ENCODE measurements around the gene CSRP1. TPM values are rescaled to one million over a fixed set of nuclear protein-coding genes. Genes with fewer than 3 reads are reported as not detected.
A peak's percentile ranks its signal among the peaks of the same experiment; 100 is the strongest.
"Not testable (repeated sequence)": the region's sequence is repeated elsewhere in the genome, so short reads cannot be mapped to it uniquely, and the experiment has no call there.

CSRP1 gene
- total and polyA plus RNA-seq, 4 donors, result 599 to 1,490 (median 771) TPM

DNA sequence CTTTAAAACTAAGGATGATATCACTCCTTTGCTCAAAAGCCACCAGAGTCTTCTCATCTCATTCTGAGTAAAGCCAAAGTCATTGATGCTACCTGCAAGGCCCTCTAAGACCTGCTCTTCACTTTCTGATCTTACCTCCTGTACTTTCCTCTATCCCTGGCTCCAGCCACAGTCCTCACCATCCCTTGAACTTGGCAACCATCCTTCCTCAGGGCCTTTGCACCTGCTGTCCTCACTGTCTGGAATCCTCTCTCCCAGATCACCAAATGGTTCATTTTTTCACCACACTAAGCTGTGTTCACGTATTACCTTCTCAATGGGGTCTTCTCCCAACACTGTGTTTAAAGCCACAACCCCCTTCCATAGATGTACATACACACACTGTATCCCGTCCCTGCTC lies 33.6 kb downstream of the CSRP1 start:
- DNase-seq, result no peak
- no peak overlapping the region for H3K4me3 ChIP-seq (ENCODE audit: low read length in 2 of 2)
- WGBS, 2 donors, result 94 to 97% methylated on average over 2 of the region's 2 CpGs
- ATAC-seq (ENCODE audit: low FRiP score), result no peak
- no peaks in the 10 kb centered on the region for H3K4me1 ChIP-seq (ENCODE audit: control insufficient read depth in 1 of 2, insufficient read depth in 2 of 2, low read length in 2 of 2)
- no peaks in the 10 kb centered on the region for H3K27me3 ChIP-seq (ENCODE audit: control insufficient read depth in 1 of 2, insufficient read depth in 2 of 2, low read length in 1 of 2)
- intact Hi-C loops (cut with DNase I), result no loop called here
- H3K27ac ChIP-seq (ENCODE audit: low read depth in 1 of 2, low read length in 2 of 2), result no peak overlapping the region
- H3K36me3 ChIP-seq (ENCODE audit: control insufficient read depth in 1 of 2, insufficient read depth in 2 of 2, low read length in 1 of 2), result no peaks in the 10 kb centered on the region
- no peaks in the 10 kb centered on the region for H3K9me3 ChIP-seq (ENCODE audit: control insufficient read depth, low read length)

DNA sequence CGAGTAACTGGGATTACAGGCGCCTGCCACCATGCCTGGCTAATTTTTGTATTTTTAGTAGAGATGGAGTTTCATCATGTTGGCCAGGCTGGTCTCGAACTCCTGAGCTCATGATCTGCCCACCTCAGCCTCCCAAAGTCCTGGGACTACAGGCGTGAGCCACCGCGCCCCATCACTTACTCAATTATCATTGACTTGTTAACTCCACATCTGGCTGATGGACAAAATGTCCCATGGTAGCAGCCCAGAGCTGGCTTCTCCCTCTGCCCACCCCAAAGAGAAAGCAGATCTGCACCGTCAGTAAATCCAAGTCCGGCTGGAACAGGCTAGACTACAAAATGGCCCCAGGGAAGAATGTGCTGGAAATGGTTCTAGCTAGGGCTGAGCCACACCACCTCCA lies 34.6 kb downstream of the CSRP1 start:
- H3K4me3 ChIP-seq (ENCODE audit: low read length in 2 of 2); H3K9me3 ChIP-seq (ENCODE audit: control insufficient read depth, low read length); H3K36me3 ChIP-seq (ENCODE audit: control insufficient read depth in 1 of 2, insufficient read depth in 2 of 2, low read length in 1 of 2); H3K4me1 ChIP-seq (ENCODE audit: control insufficient read depth in 1 of 2, insufficient read depth in 2 of 2, low read length in 2 of 2); ATAC-seq (ENCODE audit: low FRiP score); H3K27ac ChIP-seq (ENCODE audit: low read depth in 1 of 2, low read length in 2 of 2); H3K27me3 ChIP-seq (ENCODE audit: control insufficient read depth in 1 of 2, insufficient read depth in 2 of 2, low read length in 1 of 2); intact Hi-C loops (cut with DNase I): not testable (repeated sequence)
- WGBS, 2 donors, result 96 to 98% methylated on average over 8 of the region's 8 CpGs
- DNase-seq, result peak in 1 of 2 donors; percentile 24

DNA sequence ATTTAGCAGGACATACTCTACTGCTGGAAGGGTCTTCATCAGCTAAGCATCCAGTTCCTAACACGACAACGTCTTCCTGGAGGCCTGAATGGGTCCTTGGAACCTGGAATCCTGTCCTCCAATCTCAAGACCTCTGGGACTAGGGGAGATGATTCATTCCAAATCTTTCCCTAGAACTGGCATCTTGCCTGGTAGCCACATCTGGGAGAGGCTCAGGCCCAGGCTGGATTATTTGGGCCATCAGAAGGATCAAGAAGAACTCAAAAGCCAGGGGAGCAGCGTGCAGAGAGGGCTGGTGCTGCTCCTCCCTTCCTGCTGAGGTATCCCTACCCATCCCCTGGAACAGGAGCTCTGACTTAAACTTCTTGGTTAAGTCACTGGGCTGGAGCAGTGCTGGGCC lies 35.2 kb downstream of the CSRP1 start:
- Histone ChIP-seq H3K36me3 (ENCODE audit: control insufficient read depth in 1 of 2, insufficient read depth in 2 of 2, low read length in 1 of 2) (no peaks in the 10 kb centered on the region), H3K4me3 (ENCODE audit: low read length in 2 of 2) (no peak overlapping the region), H3K27ac (ENCODE audit: low read depth in 1 of 2, low read length in 2 of 2) (peak overlapping the region in 1 of 2 donors; percentile 6), H3K27me3 (ENCODE audit: control insufficient read depth in 1 of 2, insufficient read depth in 2 of 2, low read length in 1 of 2) (no peaks in the 10 kb centered on the region), H3K9me3 (ENCODE audit: control insufficient read depth, low read length) (no peaks in the 10 kb centered on the region), H3K4me1 (ENCODE audit: control insufficient read depth in 1 of 2, insufficient read depth in 2 of 2, low read length in 2 of 2) (no peaks in the 10 kb centered on the region)
- ATAC-seq (ENCODE audit: low FRiP score) (no peak), DNase-seq (no peak)
- intact Hi-C loops (cut with DNase I), result no loop called here
- 44 to 76% methylated on average over 3 of the region's 3 CpGs for WGBS, 2 donors

DNA sequence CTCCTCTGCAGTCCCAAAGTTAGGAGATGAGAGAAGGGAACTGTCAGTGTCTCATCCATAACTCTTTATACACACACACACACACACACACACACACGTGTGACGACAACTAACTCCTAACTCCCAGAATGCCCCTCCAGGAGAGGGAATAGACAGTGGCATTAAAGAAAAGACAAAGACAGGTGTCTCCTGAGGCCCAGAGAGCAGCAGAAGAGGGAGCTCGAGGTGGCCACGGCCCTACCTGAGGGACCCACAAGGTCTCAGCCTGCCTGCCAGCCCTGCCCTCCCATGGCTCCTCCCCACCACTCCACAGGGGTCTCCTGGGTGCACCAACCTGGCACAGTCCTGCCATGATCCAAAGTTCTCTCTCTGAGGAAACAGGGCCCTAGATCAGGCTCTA lies 36.3 kb downstream of the CSRP1 start:
- intact Hi-C loops (cut with DNase I), result no loop called here
- no peaks in the 10 kb centered on the region for H3K27me3 ChIP-seq (ENCODE audit: control insufficient read depth in 1 of 2, insufficient read depth in 2 of 2, low read length in 1 of 2)
- no peaks in the 10 kb centered on the region for H3K4me1 ChIP-seq (ENCODE audit: control insufficient read depth in 1 of 2, insufficient read depth in 2 of 2, low read length in 2 of 2)
- WGBS, 2 donors, result 67 to 70% methylated on average over 4 of the region's 4 CpGs
- DNase-seq, result no peak
- H3K4me3 ChIP-seq (ENCODE audit: low read length in 2 of 2), result no peak overlapping the region
- no peaks in the 10 kb centered on the region for H3K9me3 ChIP-seq (ENCODE audit: control insufficient read depth, low read length)
- ATAC-seq (ENCODE audit: low FRiP score), result no peak
- peaks cover 0 to 1% of the 10 kb centered on the region in 2 donors for H3K36me3 ChIP-seq (ENCODE audit: control insufficient read depth in 1 of 2, insufficient read depth in 2 of 2, low read length in 1 of 2)
- no peak overlapping the region for H3K27ac ChIP-seq (ENCODE audit: low read depth in 1 of 2, low read length in 2 of 2)

DNA sequence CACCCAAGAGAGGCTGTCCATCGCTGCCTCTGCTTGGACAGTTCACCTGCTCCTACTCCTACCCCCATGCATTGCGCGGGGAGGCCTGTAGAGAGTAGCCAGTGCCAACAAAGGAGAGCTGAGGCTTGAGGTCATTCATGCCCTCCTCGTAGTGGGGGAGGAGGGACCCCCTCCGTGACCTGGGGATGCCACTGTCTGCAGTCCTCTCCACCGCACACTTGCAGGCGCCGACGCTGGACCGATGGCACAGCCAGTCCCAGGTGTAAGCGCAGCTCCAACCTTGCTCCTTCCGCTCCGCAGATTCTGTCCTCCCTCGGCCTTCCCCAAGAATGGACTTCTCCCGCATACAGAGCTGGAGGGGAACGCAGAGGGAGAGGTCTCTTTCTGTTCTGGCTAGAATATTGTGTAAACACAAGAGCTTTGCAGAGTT lies 37.3 kb downstream of the CSRP1 start:
- DNase-seq (no peak), ATAC-seq (ENCODE audit: low FRiP score) (no peak)
- Histone ChIP-seq H3K9me3 (ENCODE audit: control insufficient read depth, low read length) (no peaks in the 10 kb centered on the region), H3K36me3 (ENCODE audit: control insufficient read depth in 1 of 2, insufficient read depth in 2 of 2, low read length in 1 of 2) (peaks cover 0 to 5% of the 10 kb centered on the region in 2 donors), H3K27me3 (ENCODE audit: control insufficient read depth in 1 of 2, insufficient read depth in 2 of 2, low read length in 1 of 2) (no peaks in the 10 kb centered on the region), H3K27ac (ENCODE audit: low read depth in 1 of 2, low read length in 2 of 2) (peak overlapping the region in 1 of 2 donors; percentile 15), H3K4me3 (ENCODE audit: low read length in 2 of 2) (no peak overlapping the region), H3K4me1 (ENCODE audit: control insufficient read depth in 1 of 2, insufficient read depth in 2 of 2, low read length in 2 of 2) (no peaks in the 10 kb centered on the region)
- 64% methylated on average over 16 of the region's 16 CpGs for WGBS, 2 donors
- intact Hi-C loops (cut with DNase I), result no loop called here

DNA sequence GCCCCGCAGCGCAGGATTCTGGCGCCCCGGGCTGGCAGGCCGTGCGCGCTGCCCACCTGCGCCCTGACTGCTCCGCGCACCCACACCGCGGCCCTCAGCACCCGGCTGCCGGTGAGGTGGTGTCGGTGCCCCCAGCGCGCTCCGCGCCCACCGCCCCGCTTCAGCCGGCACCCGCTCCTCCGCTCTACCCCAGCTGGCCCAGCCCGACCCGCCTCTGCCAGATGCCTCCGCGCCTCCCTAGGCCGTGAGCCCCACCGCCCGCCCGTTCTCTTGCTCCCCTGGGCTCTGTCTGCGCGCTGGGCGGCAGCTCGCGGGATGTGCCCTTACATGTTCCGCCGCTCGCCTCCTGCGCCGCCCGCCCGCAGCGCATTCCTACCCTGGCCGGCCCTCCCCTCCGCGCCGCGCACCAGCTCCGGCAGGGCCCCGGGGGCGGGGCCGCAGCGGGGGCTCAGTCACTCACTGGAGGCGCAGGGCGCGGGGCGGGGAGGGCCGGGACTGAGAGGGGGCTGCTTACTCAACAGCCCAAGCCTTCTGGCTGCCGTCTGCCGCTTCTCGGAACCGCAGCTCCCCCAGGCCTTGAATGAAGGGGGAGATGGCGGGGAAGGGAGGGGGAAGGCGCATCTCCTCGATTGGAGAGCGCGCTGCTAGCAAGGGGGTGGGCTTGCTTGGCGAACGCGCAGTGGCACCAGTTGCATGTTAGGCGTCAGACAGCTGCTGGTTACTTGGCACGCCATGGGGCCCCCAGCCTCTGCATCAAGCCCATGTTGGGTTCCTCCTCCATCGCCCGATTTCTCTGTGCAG lies 37.9 kb downstream of the CSRP1 start, which contains the start of gene PHLDA3:
TSS of gene PHLDA3 (minus strand) at position 345 of the 801 bp plus-strand sequence. CDS start 402 bp downstream, outside the sequence.
- intact Hi-C loops (cut with DNase I), result no loop called here

DNA sequence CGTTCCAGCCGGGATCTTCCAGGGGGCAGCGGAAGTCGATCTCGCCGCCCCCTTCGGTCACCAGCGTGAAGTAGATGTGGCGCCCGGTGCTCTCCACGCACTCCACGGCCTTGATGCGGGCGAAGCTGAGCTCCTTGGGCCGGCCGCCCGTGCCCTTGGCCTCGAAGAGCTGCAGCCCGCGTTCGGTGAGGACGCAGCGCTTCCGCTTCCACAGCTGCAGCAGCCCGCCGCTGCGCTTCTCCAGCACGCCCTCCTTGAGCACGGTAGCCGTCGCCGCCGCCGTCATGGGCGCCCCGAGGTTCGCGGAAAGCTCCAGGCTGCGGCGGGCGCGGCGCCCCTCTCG lies 38.5 kb downstream of the CSRP1 start:
- 0 to 1% methylated on average over 42 to 44 of the region's 44 CpGs for WGBS, 2 donors
- Histone ChIP-seq H3K27ac (ENCODE audit: low read depth in 1 of 2, low read length in 2 of 2) (peak overlapping the region; percentile 64 to 76), H3K27me3 (ENCODE audit: control insufficient read depth in 1 of 2, insufficient read depth in 2 of 2, low read length in 1 of 2) (no peaks in the 10 kb centered on the region), H3K4me1 (ENCODE audit: control insufficient read depth in 1 of 2, insufficient read depth in 2 of 2, low read length in 2 of 2) (no peaks in the 10 kb centered on the region), H3K9me3 (ENCODE audit: control insufficient read depth, low read length) (no peaks in the 10 kb centered on the region), H3K36me3 (ENCODE audit: control insufficient read depth in 1 of 2, insufficient read depth in 2 of 2, low read length in 1 of 2) (peaks cover 0 to 5% of the 10 kb centered on the region in 2 donors), H3K4me3 (ENCODE audit: low read length in 2 of 2) (peak overlapping the region; percentile 68 to 85)
- intact Hi-C loops (cut with DNase I), result no loop called here
- ATAC-seq (ENCODE audit: low FRiP score) (peak; percentile 51), DNase-seq (no peak)

More for the DNA sequence above, 37.9 kb downstream of the CSRP1 start, which contains the start of gene PHLDA3:
- DNase-seq, result peak; percentile 94 to 98
- H3K4me1 ChIP-seq (ENCODE audit: control insufficient read depth in 1 of 2, insufficient read depth in 2 of 2, low read length in 2 of 2), result no peaks in the 10 kb centered on the region
- H3K36me3 ChIP-seq (ENCODE audit: control insufficient read depth in 1 of 2, insufficient read depth in 2 of 2, low read length in 1 of 2), result peaks cover 0 to 5% of the 10 kb centered on the region in 2 donors
- peak; percentile 91 for ATAC-seq (ENCODE audit: low FRiP score)
- no peaks in the 10 kb centered on the region for H3K9me3 ChIP-seq (ENCODE audit: control insufficient read depth, low read length)
- H3K27me3 ChIP-seq (ENCODE audit: control insufficient read depth in 1 of 2, insufficient read depth in 2 of 2, low read length in 1 of 2), result no peaks in the 10 kb centered on the region
- H3K27ac ChIP-seq (ENCODE audit: low read depth in 1 of 2, low read length in 2 of 2), result peak within 1 kb of the TSS; percentile 64 to 76
- H3K4me3 ChIP-seq (ENCODE audit: low read length in 2 of 2), result peak within 1 kb of the TSS; percentile 68 to 85
- WGBS, 2 donors, result 1% methylated on average over 58 to 76 of the region's 76 CpGs

DNA sequence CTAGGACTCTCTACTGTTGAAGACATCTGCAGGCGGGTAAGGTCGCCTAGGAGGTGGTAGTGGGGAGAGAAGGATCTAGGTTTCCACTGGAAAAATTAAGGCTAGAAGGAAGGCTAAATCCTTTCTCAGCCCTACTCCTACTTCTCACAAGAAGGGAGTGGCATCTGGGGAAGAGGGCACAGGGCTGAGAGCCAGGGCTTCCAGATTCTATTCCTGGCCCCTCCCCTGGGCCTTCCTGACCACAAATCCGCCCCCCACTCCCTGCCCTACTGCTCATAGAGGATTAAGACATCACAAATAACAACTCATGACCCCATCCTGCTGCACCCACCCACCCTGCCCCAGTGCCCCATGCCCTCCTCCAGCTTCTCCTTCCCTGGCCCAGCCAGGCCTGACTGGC lies 40.4 kb downstream of the CSRP1 start:
- no peak for DNase-seq
- Histone ChIP-seq H3K27ac (ENCODE audit: low read depth in 1 of 2, low read length in 2 of 2) (peak overlapping the region in 1 of 2 donors; percentile 34), H3K4me3 (ENCODE audit: low read length in 2 of 2) (no peak overlapping the region), H3K9me3 (ENCODE audit: control insufficient read depth, low read length) (no peaks in the 10 kb centered on the region), H3K4me1 (ENCODE audit: control insufficient read depth in 1 of 2, insufficient read depth in 2 of 2, low read length in 2 of 2) (no peaks in the 10 kb centered on the region), H3K36me3 (ENCODE audit: control insufficient read depth in 1 of 2, insufficient read depth in 2 of 2, low read length in 1 of 2) (peaks cover 0 to 5% of the 10 kb centered on the region in 2 donors), H3K27me3 (ENCODE audit: control insufficient read depth in 1 of 2, insufficient read depth in 2 of 2, low read length in 1 of 2) (no peaks in the 10 kb centered on the region)
- no peak for ATAC-seq (ENCODE audit: low FRiP score)
- intact Hi-C loops (cut with DNase I), result no loop called here
- WGBS, 2 donors, result 69 to 78% methylated on average over 3 of the region's 3 CpGs

DNA sequence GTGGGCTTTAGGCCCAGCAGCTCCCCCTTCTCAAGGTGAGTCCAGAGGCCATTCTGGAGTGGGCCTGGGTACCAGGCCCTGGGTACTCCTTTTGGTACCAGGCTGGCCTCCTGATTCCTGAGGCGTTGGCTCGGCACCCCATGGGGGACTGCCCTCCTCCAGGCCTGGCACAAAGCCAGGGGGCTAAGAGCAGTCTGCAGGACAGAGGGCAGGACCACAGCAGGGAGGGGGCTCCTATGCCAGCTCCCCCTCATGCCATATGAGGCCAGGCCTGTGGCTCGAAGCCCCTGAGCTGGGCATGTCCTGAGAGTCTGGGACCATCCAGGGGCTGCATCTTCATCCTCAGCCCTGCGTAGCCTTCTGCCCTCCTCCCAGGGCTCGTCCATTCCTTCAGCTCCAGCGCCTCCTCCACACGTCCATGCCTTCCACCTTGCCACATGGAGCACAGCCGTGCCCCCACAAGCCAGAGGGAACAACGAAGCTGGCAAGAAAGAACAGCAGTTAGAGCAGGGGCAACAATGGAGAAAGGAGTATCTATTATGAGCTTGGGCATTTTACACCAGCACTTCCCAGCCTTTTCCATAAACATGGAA lies 41.1 kb downstream of the CSRP1 start:
- peaks cover 0 to 5% of the 10 kb centered on the region in 2 donors for H3K36me3 ChIP-seq (ENCODE audit: control insufficient read depth in 1 of 2, insufficient read depth in 2 of 2, low read length in 1 of 2)
- DNase-seq, result peak in 1 of 2 donors; percentile 57
- intact Hi-C loops (cut with DNase I), result no loop called here
- no peak for ATAC-seq (ENCODE audit: low FRiP score)
- no peak overlapping the region for H3K27ac ChIP-seq (ENCODE audit: low read depth in 1 of 2, low read length in 2 of 2)
- no peak overlapping the region for H3K4me3 ChIP-seq (ENCODE audit: low read length in 2 of 2)
- no peaks in the 10 kb centered on the region for H3K27me3 ChIP-seq (ENCODE audit: control insufficient read depth in 1 of 2, insufficient read depth in 2 of 2, low read length in 1 of 2)
- no peaks in the 10 kb centered on the region for H3K9me3 ChIP-seq (ENCODE audit: control insufficient read depth, low read length)
- H3K4me1 ChIP-seq (ENCODE audit: control insufficient read depth in 1 of 2, insufficient read depth in 2 of 2, low read length in 2 of 2), result no peaks in the 10 kb centered on the region
- WGBS, 2 donors, result 89 to 90% methylated on average over 9 of the region's 9 CpGs
